Measurements from ENCODE around the gene SLC5A5.
A peak's percentile ranks its signal among the peaks of the same experiment; 100 is the strongest.

The SLC5A5 gene

DNA sequence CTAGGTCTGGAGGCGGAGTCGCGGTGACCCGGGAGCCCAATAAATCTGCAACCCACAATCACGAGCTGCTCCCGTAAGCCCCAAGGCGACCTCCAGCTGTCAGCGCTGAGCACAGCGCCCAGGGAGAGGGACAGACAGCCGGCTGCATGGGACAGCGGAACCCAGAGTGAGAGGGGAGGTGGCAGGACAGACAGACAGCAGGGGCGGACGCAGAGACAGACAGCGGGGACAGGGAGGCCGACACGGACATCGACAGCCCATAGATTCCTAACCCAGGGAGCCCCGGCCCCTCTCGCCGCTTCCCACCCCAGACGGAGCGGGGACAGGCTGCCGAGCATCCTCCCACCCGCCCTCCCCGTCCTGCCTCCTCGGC lies at the start of gene SLC5A5:
Gene SLC5A5, plus strand, starts transcription at position 68 of the 373 bp plus-strand sequence. CDS start 375 bp downstream, outside the sequence.
- DNase-seq, result no peak

GRCh38 chr19:17824339-17824738 lies 47.4 kb upstream of the SLC5A5 start:
- no peak for DNase-seq

- DNase-seq, result no peak
Observed at GRCh38 chr19:17826508-17827056, 45.2 kb upstream of the SLC5A5 start.

GRCh38 chr19:17829855-17830566 lies 41.7 kb upstream of the SLC5A5 start:
- peak; percentile 80 for DNase-seq

DNA sequence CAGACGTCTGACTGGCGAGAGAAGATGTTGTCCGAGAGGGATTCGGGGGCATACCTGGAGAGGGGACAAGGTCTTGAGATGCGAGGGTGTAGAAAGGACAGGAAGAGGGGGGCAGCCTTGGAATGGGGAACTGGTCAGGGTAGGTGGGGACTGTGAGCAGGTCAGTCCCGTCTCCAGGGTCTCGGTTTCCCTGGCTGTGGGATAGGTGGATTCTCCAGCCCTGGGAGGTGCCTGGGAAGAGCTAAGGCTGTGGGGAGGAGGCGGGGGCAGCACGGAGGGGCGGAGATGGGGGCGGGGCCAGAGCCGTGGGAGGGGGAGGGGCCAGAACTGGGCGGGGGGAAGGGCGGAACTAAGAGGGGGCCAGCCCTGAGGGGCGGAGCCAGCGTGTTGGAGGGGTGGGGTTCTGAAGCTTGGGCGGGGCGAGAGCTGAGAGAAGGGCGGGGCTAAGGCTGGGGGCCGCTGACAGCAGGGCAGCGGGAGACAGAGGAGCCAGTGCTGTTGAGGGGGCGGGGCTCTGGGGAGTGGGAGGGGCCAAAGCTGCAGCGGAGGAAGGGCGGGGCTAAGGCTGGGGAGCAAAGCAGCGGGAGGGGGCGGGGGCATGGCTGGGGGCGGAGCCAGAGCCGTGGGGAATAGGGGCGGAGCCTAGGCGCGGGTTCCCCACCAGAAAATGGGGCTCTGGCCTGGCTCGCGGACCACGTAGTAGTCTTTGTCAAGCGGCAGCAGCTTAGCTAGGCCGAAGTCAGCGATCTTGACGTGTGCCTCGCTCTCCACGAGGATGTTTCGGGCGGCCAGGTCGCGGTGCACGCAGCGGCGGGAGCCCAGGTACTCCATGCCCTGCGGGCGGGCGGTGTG lies 41.0 kb upstream of the SLC5A5 start:
- peak; percentile 92 for DNase-seq

DNA sequence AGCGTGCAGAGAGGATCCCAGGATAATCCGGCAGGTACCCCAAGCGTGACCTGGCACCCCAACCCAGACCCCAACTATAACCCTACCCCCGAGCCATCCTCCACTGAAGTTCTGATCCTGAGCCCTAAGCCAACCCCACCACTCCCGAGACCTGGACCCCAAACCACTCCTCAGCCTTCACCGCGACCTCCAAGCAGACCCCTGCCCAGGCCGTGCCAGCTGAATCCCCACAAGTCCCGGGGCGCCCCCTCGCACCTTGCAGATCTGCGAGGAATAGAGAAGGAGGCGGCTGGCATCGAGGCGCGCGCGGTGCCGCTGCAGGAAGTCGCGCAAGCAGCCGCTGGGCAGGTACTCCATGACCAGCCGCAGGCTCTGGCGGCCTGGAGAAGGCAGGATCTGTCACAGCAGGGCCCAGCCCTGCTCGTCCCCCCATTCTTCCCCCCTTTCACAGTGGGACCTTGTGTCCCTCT lies 40.3 kb upstream of the SLC5A5 start:
- DNase-seq, result no peak

DNA sequence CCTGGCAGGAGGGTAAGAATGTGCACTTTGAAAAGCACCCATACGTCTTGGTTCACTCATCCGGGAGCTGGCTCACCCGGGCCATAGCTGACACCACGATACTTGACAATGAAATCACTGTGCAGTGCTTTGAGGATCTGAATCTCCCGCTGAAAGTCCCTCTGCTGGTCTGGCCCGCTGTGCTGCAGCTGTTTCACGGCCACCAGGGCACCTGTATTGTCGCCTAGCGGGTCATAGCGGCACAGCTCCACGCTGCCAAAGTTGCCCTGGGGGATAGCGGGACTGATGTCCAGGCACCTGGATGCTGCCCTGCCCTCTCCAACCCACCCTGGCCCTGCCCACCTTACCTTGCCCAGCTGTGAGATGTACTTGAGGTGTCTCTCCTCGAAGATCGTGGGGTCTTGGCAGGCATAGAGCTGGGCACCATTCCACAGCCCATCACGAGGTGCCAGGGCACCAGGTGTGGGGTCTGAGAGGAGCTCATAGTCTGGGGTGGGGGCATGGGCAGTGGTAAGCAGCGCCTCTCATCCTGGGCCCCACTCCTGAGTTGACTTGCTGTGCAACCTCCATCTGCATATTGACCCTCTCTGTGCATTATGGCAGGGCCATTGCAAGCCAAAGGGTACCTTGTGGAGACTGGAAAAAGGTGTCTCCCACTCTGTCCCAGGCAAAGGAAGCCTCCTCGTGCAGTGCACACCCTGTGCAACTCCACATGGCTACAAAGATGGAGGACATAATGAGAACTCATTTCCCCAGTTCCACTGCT lies 39.1 kb upstream of the SLC5A5 start:
- no peak for DNase-seq

GRCh38 chr19:17834350-17835181 lies 37.2 kb upstream of the SLC5A5 start:
- DNase-seq, result no peak

- DNase-seq, result no peak
Observed at GRCh38 chr19:17835182-17836006, 36.4 kb upstream of the SLC5A5 start.

DNA sequence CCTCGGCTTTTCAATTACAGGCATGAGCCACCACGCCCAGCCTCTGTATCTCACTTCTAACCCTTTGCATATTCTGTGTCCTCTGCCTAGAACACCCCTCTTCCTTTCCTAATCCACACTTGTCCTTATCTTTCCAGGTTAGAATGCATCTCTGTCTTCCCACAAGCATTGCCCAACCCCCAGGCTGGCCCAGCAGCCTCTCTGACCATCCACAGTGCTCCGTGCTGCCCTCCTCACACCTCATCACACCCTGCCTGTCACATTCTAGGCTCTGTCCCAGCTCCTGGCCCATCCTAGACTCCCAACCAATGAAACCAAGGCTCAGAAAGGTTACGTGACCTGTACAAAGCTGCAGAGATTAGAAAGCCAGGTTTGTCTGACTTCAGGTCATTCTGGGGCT lies 35.2 kb upstream of the SLC5A5 start:
- DNase-seq, result peak; percentile 11

DNA sequence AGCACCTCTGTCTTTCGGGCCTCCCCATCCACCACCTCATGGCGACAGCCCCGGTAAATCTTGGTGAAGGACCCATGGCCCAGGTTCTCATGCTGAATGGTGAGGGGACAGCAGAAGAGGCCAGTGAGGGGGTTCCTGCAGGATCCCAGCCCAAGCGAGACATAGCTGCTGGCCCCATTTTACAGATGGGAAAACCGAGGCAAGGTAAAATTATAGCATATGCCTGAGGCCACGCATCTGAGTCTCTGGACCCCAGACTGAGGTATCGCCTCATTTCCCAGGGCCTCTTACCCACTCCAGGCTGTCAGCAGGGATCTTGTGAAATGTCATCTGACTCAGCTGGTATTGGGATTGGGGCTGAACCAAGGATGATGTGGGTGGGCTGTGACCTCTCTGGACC lies 33.8 kb upstream of the SLC5A5 start:
- no peak for DNase-seq

DNA sequence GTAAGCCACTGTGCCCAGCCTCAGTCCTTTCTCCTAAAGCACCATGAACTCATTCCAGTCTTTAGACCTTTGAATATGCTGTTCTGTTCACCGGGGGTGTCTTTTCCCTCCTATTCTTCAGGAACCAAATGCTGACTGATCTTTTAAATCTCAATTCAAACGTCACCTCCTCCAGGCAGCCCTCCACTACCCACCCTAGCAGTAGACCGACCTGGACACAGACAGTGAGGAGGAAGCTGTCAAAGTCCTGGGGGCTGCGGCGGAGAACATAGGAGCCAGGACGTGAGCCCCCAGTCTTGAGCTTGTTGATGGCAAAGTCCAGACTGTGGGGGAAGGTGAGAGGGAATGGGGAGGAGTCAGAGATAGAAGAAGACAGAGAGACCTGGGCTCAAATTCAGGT lies 31.7 kb upstream of the SLC5A5 start:
- no peak for DNase-seq

DNA sequence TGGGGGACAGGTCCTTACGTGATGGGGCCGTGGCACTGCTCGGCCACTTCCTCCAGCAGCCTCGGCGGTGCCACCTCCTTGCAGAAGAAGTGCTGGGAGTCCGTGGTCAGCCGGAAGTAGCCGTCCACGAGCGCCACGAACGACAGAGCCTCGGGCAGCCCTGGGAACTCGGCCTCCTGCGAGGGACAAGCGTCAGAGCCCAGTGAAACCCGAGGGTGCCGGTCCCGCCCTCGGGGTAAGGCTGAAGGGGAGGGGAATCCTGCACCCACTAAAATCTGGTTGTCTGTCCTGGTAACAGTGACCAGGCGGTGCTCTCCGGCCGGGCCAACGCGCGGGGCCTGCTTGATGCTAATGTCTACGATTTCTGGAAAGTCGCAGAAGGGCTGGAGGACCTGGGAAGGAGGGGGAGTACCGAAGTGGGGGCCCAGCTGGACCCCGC lies 30.4 kb upstream of the SLC5A5 start:
- DNase-seq, result no peak

GRCh38 chr19:17841810-17842662 lies 29.7 kb upstream of the SLC5A5 start:
- DNase-seq, result peak; percentile 75

DNA sequence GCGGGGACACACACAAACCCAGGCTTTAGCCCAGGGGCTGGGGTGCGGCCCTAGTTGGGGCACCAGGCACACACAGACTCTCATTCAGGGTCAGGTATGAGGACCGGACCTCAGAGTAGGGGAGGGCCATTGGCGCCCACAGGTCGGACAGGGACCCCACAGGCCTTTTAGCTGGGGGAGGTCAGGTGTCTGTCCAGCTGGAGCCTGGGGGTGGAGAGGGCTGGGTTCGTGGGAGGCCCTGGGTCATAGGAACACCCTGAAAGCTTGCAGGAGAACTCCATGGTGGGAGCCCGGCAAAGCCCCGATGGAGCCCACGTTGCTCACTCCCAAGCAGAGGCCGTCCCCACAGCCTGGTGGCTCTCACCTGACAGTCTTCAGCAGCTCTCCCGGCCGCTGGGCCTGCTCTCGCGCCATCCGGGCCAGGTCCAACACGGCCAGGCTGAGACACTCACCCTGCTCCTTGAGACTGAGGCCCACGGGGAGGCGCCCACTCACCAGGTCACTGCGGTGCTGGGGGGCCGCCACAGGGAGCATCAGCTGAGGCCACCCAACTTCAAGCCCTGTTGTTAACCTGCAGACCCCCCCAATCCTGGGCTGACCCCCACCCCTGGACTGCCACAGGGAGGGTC lies 29.0 kb upstream of the SLC5A5 start:
- DNase-seq, result no peak

GRCh38 chr19:17843292-17843827 lies 28.4 kb upstream of the SLC5A5 start:
- DNase-seq, result no peak

- DNase-seq, result no peak
Observed at GRCh38 chr19:17843908-17844490, 27.7 kb upstream of the SLC5A5 start.

DNA sequence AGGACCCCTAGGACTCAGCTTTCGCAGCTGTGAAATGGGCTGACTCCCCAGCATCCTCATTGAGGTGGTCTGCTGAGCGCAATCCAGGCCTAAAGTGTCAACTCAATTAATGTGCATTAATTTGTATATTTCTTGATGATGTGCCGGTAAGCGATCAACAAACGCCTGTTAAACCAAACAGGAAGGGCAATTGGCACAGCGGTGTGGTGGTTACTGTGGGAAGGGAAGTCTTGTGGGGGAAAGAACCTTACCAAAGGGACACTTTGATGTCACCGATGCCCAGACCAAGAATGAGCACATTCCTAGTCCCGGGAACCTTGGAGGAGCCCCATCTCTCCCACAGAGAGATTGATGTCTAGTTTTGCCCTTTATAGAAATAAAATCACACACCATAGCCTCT lies 25.6 kb upstream of the SLC5A5 start:
- DNase-seq, result no peak
